Cerebellar nuclear complex (tissue), 1 donor: ENCODE measurements around the gene EFR3B.
"Not testable (repeated sequence)": the region's sequence is repeated elsewhere in the genome, so short reads cannot be mapped to it uniquely, and the experiment has no call there.

Source experiments
- DNase-seq, 2 experiments: peaks; one replicate each; lab custom pipeline; 2025; lab: John Stamatoyannopoulos, UW

Gene EFR3B

GRCh38 chr2:25072606-25073005 is 30.7 kb downstream of the EFR3B start:
- no peak for DNase-seq

DNA sequence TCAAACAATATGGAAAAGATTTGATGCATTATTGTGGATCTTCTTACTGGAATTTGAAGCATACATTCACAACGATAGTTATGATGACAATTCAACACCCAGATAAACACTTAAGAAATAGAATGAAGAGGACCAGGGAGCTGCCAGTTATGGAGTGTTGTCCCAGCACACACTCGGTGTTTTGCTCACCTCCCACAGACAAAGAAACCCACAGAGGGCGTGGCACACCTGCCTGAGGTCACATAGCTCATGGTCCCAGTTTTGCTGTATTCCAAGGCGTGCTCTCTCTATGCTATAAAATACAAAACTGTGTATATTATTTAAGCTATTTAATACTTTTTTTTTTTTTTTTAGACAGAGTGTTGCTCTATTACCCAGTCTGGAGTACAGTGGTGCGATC is 31.1 kb downstream of the EFR3B start:
- no peak for DNase-seq

GRCh38 chr2:25073914-25074313 is 32.0 kb downstream of the EFR3B start:
- no peak for DNase-seq

DNA sequence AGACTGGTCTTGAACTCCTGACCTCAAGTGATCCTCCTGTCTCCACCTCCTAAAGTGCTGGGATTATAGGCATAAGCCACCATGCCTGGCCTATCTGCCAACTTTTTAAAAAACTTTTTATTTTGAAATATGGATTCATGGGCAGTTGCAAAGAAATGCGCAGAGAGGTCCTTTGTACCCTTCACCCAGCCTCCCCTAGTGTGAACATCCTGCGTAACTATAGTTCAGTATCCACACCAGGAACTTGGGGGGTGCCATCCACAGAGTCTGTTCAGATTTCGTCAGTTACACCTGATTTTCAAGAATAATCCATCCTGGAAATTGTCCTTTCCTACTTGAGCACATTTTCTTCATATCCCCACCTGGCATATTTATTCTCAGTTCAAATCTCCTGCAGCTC is 33.0 kb downstream of the EFR3B start:
- DNase-seq = no peak

DNA sequence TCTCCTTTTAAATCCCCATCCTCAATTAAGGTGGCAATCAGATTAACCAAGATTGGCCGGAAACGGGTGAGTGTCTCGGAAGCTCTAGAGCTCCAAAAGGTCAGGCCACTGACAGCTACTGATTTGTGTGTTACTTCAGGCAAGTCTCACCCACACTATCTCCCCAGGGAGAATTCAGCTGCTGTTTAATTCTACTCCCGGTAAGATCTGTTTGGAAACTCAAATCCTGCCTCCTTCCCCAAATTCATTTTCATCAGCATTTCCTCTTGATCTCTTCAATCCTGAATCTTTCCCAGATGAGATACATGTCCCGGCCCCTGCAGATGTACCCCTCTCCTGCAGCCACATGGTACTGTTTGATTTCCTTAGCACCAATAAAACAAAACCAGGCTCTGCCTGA is 34.9 kb downstream of the EFR3B start:
- no peak for DNase-seq

- DNase-seq = no peak
Observed at GRCh38 chr2:25077789-25078169, 35.9 kb downstream of the EFR3B start.

GRCh38 chr2:25078170-25079049 is 36.5 kb downstream of the EFR3B start:
- peak; percentile 46 to 56 for DNase-seq

DNA sequence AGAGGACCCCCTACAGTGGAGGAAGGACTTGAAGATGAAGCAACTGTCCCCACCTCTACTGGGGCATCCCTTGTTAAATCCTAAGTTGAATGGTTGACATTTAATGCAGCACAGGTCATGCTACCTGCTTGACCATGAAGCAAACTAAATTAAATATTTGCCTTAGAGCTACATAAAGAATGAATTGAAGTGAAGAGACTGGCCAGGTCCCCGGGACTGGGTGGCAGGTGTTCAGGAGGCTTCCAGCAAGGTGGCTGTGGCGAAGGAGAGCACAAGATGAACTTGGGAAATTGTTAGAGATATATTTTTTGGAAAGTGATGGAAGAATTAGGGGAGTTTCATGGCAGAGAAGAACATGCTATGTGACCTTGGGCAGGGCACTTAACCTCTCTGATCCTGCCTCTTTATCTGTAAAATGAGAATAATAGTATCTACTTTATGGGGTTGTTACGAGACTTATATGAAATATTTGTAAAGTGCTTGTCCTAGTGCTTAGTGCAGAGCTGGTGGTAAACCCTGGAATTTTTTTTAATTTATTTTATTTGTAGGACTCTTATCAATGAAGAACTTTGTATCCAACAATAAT is 37.3 kb downstream of the EFR3B start:
- DNase-seq = no peak

DNA sequence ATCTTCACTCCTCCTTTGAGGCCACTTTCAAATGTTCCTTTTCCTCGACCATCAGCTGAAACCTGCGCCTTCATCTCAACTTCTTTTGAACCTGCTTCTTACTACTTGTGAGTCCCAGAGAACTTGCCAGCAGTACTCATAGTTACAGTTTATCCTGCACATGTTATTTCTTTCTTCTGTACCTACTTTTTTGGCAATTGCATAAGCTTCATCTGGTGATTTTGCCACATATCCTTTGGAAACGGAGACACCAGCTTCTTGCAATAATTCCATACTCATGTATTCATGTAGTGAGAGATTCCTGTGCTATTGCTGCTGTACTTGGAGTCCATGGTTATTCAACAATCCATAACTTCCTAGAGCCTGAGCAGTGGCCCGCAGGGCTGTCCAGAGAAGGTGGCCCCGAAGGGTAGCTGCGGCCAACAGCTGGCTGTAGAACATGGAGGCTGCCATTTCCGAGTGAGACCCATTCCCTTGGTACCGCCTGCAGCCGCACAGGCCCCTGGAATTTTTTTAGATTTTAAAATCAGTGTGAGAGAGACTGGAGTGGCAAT is 39.4 kb downstream of the EFR3B start:
- no peak for DNase-seq

GRCh38 chr2:25082002-25082622 is 40.2 kb downstream of the EFR3B start:
- no peak for DNase-seq

DNA sequence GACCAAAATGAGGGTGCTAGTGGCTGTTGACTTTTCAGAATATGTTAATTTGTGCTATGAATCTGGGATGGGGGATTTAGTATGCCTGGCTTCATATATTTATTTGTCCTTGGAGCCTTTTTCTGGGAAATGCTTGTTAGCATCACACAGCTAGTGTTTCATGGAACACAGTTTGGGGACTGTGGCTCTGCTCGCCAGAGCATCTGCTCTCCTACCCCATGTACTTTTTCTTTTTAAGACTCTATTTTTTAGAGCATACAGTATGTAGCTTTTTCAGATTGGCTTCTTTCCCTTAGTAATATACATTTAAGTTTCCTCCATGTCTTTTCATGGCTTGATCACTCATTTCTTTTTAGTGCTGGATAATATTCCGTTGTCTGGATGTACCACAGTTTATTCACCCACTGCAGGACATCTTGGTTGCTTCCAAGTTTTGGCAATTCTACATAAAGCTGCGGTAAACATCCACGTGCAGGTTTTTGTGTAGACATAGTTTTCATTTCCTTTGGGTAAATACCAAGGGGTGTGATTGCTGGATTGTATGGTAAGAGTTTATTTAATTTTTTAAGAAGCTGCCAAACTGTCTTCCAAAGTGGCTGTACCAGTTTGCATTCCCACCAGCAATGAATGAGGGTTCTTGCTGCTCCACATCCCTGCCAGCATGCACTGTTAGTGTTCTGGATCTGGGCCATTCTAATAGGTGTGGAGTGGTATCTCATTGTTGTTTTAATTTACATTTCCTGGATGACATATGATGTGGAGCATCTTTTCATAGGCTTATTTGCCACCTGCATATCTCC is 44.1 kb downstream of the EFR3B start:
- no peak for DNase-seq

DNA sequence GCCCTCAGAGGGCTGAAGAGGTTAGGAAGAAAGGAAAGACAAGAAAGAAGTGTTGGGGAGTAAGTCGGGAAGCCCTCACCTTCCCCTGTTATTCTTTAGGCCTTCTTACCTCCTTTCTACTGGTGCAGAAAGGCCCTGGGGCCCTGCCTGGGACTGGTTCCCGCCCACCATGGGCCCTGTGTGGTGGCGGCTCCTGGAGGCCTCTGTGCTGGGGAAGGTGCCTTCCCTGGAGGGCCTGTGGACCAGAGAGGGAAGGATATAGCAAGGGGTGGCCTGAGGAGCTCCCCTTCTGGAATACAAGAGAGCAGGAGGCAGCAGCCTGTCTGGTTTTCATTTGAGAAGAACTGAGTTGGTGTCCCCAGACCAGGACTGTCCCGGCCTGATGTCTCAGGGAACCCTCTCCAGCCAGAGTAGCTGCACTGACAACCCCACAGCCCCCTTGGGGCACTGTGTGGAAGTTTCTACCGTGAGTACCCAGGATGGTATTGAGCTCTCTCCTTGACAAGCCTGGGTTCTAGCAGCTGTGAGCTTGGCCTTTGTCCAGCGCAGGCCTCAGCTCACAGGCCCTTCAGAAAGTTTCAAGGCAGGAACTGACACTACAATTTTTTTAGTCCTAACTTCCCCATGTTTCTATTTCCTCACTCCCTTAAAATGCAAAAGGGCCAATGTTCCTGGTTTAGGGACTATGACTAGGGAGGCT is 47.1 kb downstream of the EFR3B start:
- no peak for DNase-seq

DNA sequence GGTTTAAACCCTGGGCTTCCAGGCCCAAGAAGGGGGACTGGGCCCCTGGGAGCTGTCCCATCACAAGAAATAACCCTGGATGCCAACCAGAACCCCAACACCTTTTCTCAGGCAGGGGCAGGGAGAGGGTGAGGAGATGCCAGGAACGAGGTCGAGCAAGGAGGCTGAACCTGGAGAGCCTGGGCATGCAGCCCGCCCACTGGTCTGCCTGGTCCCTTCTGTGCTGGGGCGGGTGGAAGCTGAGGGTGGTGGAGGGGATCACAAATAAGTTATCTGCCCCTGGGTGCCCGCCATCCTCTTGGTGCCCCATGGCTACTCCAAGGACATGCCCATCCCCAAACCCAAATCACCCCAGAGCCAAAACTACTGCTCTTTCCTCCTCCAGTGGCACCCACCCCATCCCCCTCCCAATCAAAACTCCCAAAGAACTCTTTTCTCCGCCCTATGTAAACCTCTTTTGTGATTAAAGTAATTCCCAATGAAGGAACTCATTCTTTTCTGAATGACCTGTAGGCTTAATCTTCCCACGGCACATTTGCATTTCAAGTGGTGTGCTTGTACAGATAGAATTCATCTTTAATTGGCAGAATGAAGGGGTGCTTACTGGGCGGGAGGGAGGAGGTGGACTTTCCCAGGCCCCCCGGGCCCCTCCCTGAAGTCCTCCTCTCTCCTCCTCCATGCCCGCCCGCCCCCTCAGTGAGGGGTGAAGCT is 47.9 kb downstream of the EFR3B start:
- no peak for DNase-seq

GRCh38 chr2:25090801-25091200 is 48.9 kb downstream of the EFR3B start:
- DNase-seq = no peak

DNA sequence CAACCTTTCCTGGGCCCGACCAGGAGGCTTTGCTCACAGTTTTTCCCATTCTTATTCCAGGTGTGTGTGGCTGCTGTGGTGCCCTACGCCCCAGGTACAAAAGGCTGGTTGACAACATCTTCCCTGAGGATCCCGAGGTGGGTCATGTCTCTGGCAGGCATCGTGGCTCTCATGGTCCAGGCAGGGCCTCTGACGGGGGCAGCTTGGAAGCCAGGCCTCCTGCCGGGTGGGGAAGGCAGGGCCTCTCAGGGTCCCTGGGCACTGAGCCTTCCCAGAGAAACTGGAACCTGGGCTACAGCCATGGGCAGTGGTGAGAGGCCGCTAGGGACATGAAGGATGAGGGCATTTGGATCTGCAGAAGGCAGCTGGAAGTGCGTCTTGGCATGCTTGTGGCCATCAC is 49.4 kb downstream of the EFR3B start:
- no peak for DNase-seq

DNA sequence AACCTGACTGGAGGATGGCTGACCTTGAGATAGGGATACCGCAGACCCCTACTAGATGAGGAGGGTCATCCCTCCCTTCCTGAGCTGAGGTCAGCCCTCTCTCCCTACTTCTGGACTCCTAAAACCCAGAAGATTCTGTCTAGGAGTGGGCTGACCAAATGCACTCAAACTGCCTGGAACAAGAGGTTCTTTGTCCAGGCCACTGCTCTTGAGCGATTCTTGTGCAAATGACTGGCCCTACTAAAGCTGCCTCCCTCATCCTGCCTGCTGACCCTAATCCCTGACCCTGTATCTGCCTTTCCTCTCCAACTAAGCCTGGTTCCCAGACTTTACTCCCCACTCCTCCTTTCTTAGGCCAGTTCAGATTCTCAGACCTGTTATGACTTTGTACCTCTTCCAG is 56.2 kb downstream of the EFR3B start:
- DNase-seq = no peak

DNA sequence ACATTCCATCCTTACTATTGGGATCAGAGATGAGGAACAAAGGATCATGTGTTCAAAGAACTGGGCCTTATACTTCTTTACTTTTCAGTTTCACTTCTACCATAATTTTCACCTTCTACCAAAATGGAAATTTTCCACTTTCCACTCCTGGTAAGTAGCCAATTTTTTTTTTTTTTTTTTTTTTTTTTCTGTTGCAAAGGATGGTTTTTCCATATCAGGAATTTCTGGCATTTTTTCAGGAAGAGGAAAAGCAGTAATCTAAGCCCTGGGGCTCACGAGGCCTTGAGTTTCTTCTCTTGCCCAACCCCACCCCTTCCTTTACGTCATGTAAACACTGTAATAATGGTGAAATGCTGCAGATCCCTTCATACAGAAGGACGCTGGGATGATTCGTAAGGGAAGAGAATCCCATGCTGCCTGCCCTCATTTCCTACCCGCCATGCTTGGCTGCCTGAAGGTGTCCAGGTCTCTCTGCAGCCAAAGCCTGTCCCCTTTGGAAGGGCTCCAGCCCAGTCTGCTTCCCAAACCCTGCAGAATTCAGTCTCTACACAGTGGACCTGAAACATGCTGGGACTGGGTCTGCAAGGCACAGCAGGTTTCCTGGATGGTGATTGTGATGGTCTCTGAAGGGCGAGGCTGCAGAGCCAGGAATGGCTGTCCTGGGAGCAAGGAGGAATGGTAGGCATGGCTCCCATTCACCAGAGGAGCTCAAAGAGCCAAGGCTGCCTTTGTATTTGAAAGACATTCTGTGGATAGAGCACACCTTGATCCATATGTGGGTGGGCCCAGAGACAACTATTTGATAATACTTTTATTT is 57.0 kb downstream of the EFR3B start:
- DNase-seq = peak; percentile 73 to 87

- not testable (repeated sequence) for DNase-seq
Observed at GRCh38 chr2:25102352-25102751, 60.5 kb downstream of the EFR3B start.

DNA sequence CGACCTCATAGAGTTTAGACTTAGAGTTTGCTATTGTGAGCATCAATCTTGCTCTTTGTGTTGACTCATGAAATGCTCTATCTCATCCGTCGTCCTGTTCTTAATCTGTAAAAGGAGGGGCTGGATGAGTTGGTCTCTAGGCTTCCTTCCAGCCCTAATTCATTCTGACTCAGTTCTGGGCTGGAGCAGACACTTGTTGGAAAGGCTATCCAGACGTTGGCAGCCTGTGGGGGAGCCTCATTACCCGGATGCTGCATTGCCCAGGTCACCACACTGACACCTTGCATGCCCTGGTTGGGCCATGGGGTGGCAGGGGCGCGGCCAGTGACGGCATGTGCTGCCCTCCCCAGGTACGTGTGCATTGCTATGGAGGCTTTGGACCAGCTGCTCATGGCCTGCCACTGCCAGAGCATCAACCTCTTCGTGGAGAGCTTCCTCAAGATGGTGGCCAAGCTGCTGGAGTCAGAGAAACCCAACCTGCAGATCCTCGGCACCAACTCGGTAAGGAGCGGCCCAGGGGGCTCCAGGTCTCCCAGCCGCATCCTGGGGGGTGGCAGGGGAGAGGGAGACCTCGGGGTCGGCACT is 61.5 kb downstream of the EFR3B start:
- no peak for DNase-seq

DNA sequence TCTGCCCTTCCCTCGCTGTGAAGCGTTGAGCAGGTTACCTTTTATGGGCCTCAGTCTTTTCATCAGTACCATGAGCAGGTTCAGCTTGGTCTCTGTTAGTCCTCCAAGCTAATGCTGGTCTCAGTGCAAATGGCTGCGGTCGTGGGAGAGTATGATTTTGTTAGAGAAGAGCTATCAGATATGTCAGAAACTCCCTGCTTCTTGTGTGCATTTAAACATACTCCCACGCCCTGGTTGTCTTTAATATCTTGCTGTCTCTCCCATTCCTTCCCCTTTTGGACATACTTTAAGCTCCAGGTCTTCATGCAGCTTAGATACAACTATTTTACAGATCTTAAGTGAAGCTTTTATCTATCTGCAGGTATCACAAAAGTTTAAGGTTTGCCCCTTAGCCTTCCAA is 62.9 kb downstream of the EFR3B start:
- DNase-seq = no peak
